Adipocyte (in vitro differentiated cells): ENCODE results near the gene SLIT1.

Experiments
- DNase-seq: peaks from one replicate; pipeline ENCODE4 v3.0.0-alpha.2; 2015; ENCODE audit warnings: low read depth
- H3K27me3 ChIP-seq: replicated peaks from 2 replicates; pipeline ENCODE4 v1.7.0; 2013; ENCODE audit warnings: mild to moderate bottlenecking, low read length, moderate library complexity; ENCODE audit not compliant: control insufficient read depth, insufficient read depth
- H3K36me3 ChIP-seq: 2 replicates; pipeline ENCODE4 v1.7.0; 2013; ENCODE audit warnings: low read length, mild to moderate bottlenecking, moderate library complexity; ENCODE audit not compliant: control insufficient read depth, insufficient read depth, severe bottlenecking
- H3K4me1 ChIP-seq: 2 replicates; pipeline ENCODE4 v1.7.0; 2013; ENCODE audit warnings: mild to moderate bottlenecking, low read length, moderate library complexity; ENCODE audit not compliant: control insufficient read depth, insufficient read depth
- H3K4me3 ChIP-seq: 2 replicates; pipeline ENCODE4 v1.7.0; 2013; ENCODE audit warnings: mild to moderate bottlenecking, low read length, moderate library complexity
- H3K9ac ChIP-seq: 2 replicates; pipeline ENCODE4 v1.7.0; 2013; ENCODE audit warnings: mild to moderate bottlenecking, low read length, moderate library complexity
- H3K9me3 ChIP-seq: 2 replicates; pipeline ENCODE4 v1.7.0; 2013; ENCODE audit warnings: mild to moderate bottlenecking, low read length, moderate library complexity; ENCODE audit not compliant: control insufficient read depth

The SLIT1 gene

DNA sequence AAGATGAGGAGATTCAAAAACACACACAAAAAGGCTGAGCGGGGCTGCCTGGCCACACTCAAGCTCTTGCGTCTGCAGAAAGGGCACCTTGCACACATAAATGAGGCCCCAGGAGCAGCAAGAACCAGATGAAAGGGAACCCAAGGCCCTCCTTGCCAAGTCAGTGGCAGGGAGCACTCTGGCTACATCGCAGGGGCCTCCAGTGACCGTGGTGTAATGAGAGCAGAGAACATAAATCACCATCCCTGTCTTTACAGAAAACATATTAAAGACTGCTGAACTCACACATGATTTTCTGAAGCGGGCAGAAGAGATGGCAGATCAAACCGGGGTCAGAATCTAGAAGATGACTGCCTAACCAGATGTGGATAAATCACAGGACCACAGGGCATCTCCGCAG, 80.5 kb downstream of the SLIT1 start:
- Histone ChIP-seq H3K9me3 (no peaks in the 10 kb centered on the region), H3K9ac (no peak overlapping the region), H3K36me3 (no peaks in the 10 kb centered on the region), H3K4me3 (no peak overlapping the region), H3K27me3 (peaks cover 56% of the 10 kb centered on the region), H3K4me1 (no peaks in the 10 kb centered on the region)
- no peak for DNase-seq

- Histone ChIP-seq H3K9ac (no peak overlapping the region), H3K4me1 (no peaks in the 10 kb centered on the region), H3K36me3 (no peaks in the 10 kb centered on the region), H3K27me3 (peaks cover 54% of the 10 kb centered on the region), H3K4me3 (no peak overlapping the region), H3K9me3 (no peaks in the 10 kb centered on the region)
- DNase-seq: no peak
Measured at GRCh38 chr10:97103316-97104080, 82.3 kb downstream of the SLIT1 start.

GRCh38 chr10:97102441-97102840, 83.3 kb downstream of the SLIT1 start:
- H3K4me1 ChIP-seq: no peaks in the 10 kb centered on the region
- no peak overlapping the region for H3K4me3 ChIP-seq
- H3K9ac ChIP-seq: no peak overlapping the region
- no peaks in the 10 kb centered on the region for H3K36me3 ChIP-seq
- peaks cover 57% of the 10 kb centered on the region for H3K27me3 ChIP-seq
- no peaks in the 10 kb centered on the region for H3K9me3 ChIP-seq
- DNase-seq: no peak

GRCh38 chr10:97101166-97101940, 84.4 kb downstream of the SLIT1 start:
- Histone ChIP-seq H3K4me1 (no peaks in the 10 kb centered on the region), H3K36me3 (no peaks in the 10 kb centered on the region), H3K9ac (no peak overlapping the region), H3K9me3 (no peaks in the 10 kb centered on the region), H3K27me3 (peaks cover 57% of the 10 kb centered on the region), H3K4me3 (no peak overlapping the region)
- no peak for DNase-seq

- Histone ChIP-seq H3K9ac (no peak overlapping the region), H3K4me1 (no peaks in the 10 kb centered on the region), H3K36me3 (no peaks in the 10 kb centered on the region), H3K9me3 (no peaks in the 10 kb centered on the region), H3K4me3 (no peak overlapping the region), H3K27me3 (peaks cover 59% of the 10 kb centered on the region)
- DNase-seq: no peak
Measured at GRCh38 chr10:97100657-97101056, 85.1 kb downstream of the SLIT1 start.

- no peaks in the 10 kb centered on the region for H3K4me1 ChIP-seq
- H3K36me3 ChIP-seq: no peaks in the 10 kb centered on the region
- no peak for DNase-seq
- H3K9ac ChIP-seq: no peak overlapping the region
- H3K27me3 ChIP-seq: peaks cover 59% of the 10 kb centered on the region
- H3K4me3 ChIP-seq: no peak overlapping the region
- no peaks in the 10 kb centered on the region for H3K9me3 ChIP-seq
Measured at GRCh38 chr10:97099868-97100267, 85.9 kb downstream of the SLIT1 start.

DNA sequence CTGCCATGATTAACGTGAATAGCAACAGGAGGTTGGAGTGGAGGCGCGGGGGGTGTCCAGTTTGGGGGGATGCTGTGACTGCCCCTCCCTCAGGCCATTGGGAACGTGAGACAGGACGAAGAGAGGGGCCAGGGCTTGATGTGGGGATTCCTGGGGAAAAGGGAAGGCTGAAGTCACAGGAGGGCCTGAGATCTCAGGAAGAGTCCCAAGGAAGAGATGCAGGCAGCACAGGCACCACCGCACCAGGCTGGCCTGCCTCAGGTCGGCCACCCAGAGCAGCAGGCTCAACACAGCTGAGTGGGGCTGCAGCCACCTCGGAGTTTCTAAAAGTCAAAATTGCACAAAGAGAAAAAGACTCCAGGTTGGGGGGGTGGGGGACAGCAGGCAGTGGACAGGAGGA, 86.7 kb downstream of the SLIT1 start:
- H3K9ac ChIP-seq: no peak overlapping the region
- peaks cover 58% of the 10 kb centered on the region for H3K27me3 ChIP-seq
- no peaks in the 10 kb centered on the region for H3K36me3 ChIP-seq
- H3K4me1 ChIP-seq: no peaks in the 10 kb centered on the region
- no peak overlapping the region for H3K4me3 ChIP-seq
- no peaks in the 10 kb centered on the region for H3K9me3 ChIP-seq
- no peak for DNase-seq

DNA sequence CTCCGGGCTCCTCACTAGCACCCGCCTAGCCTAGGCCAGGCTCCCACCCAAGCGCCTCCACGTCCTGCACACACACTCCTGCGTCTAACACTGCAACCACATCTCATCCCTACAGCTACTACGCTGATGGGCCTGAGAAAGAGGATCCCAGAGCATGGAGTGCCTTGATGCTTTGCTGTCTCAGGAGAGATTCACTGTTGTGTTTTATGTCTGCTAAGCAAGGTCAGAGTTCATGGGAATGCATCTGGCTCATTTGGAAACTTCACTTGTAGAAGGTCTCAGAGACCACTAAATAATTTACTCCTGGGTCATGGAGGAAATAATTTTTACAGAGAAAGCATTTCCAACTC, 88.7 kb downstream of the SLIT1 start:
- Histone ChIP-seq H3K9me3 (peaks cover 6% of the 10 kb centered on the region), H3K9ac (no peak overlapping the region), H3K4me1 (no peaks in the 10 kb centered on the region), H3K4me3 (no peak overlapping the region), H3K27me3 (peaks cover 74% of the 10 kb centered on the region), H3K36me3 (no peaks in the 10 kb centered on the region)
- no peak for DNase-seq

DNA sequence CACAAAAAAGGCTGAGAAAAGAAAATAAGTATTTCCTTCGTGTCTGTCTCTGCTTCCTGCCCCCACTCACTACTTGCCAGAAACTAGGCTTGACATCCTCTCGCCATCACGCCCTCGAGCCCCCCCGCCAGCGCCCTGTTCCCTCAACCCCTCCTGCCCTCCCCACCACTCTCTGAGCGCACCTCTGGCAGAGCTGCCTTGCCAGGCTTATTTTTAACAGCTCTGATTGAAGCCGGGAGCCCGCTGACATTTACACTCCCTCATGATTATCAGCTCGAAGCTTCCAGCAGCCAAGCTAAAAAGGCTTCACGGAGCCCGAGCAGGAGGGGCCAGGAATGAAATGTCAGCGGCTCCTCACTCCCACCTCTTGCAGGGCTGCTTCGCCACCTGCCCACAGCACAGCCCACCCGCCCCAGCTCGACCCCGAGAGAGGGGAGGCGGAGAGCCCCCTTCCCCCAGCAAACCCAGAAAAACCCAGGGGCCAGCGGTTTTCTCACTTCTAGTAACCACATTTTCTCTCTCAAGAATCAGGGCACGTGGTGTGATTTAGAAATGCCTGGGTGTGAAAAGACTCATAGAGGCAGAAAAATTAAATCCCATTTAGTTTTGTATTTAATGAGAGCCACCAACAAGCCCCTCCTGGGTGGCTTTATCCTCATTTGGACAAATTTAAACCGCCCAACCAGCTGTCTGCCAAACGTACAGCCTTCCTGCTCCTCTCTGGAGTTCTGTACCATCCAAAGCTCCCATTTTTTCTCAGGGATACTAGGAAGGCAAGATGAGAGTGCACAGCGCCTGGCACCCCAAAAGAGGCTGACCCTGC, 89.3 kb downstream of the SLIT1 start:
- H3K9me3 ChIP-seq: peaks cover 6% of the 10 kb centered on the region
- peaks cover 79% of the 10 kb centered on the region for H3K27me3 ChIP-seq
- no peak overlapping the region for H3K9ac ChIP-seq
- DNase-seq: no peak
- no peak overlapping the region for H3K4me3 ChIP-seq
- H3K36me3 ChIP-seq: no peaks in the 10 kb centered on the region
- no peaks in the 10 kb centered on the region for H3K4me1 ChIP-seq

DNA sequence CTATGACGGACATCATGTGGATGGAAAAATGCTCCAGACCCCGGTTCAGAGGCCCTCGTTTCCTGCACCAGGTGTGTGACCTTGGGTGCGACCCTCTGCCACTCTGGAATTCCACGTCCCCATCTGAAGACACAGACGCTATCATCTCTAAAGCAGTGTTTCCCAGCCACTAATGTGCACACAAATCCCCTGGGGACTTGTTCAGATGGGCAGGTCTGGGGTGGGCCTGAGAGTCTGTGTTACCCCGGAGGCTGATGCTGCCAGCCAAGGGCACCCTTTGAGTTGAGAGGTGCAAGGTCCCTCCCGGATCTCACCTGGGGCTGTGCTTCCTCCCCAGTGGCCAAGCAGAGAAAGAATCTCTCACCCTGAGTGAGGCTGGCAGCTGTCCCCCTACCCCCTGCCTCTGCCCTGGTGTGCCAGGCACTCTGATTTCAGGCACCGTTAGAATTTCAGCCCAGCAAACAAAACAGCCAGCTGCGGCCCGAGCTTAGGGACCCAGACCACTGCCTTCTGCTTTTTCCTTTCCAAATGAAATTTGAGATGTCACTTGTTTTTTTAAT, 90.0 kb downstream of the SLIT1 start:
- no peak for DNase-seq
- H3K4me3 ChIP-seq: no peak overlapping the region
- peaks cover 6% of the 10 kb centered on the region for H3K9me3 ChIP-seq

DNA sequence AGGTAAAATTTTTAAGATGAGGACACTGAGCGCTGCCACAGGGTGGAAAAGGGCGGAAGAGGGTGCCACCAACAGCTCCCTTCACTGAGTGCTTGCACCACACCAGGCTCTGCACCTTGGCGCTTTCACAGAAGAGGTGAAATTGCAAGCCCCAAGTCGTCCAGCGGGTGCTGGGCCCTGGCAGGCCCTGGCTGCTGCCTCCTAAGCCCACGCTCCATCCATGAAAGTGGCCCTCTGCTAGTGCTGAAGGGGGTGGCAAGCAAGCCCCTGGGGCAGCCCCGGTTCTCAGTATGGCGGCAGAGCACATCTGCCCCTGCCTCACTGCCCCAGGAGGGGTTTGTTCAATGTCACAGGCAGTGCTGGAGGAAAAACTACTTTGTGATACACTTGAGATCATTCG, 95.1 kb downstream of the SLIT1 start:
- H3K4me1 ChIP-seq: peaks cover 3% of the 10 kb centered on the region
- H3K36me3 ChIP-seq: no peaks in the 10 kb centered on the region
- peaks cover 6% of the 10 kb centered on the region for H3K9me3 ChIP-seq
- DNase-seq: no peak
- no peak overlapping the region for H3K4me3 ChIP-seq
- no peak overlapping the region for H3K9ac ChIP-seq
- H3K27me3 ChIP-seq: peaks cover 61% of the 10 kb centered on the region

More for the DNA sequence above, 90.0 kb downstream of the SLIT1 start:
- Histone ChIP-seq H3K4me1 (no peaks in the 10 kb centered on the region), H3K27me3 (peaks cover 76% of the 10 kb centered on the region), H3K9ac (no peak overlapping the region), H3K36me3 (no peaks in the 10 kb centered on the region)
